ENCODE data around the gene CLEC19A. TPM values are rescaled to one million over a fixed set of nuclear protein-coding genes. Genes with fewer than 3 reads are reported as not detected.

CLEC19A gene
- not detected for total RNA-seq
- polyA plus RNA-seq = not detected

- H3K36me3 ChIP-seq (ENCODE audit: control insufficient read depth in 4 of 4, insufficient read depth in 3 of 4, low read depth in 1 of 4, low read length in 3 of 4) = no peaks in the 10 kb centered on the region
- TF ChIP-seq REST (IDR thresholded peaks at IDR 0.05) = no peak
- no peak for TF ChIP-seq JUND (IDR thresholded peaks at IDR 0.05)
- TF ChIP-seq TAF1 (conservative IDR thresholded peaks at IDR 0.05) = no peak
- TF ChIP-seq FOXA1 (IDR thresholded peaks at IDR 0.05) = no peak
- TF ChIP-seq EGR1 (IDR thresholded peaks at IDR 0.05; ENCODE audit: low read depth in 2 of 2) = no peak
- no peak for TF ChIP-seq ZBTB33 (IDR thresholded peaks at IDR 0.05)
- no peak for TF ChIP-seq RXRA (IDR thresholded peaks at IDR 0.05)
- TF ChIP-seq FOXA2 (IDR thresholded peaks at IDR 0.05) = no peak
- TF ChIP-seq HNF4A (conservative IDR thresholded peaks at IDR 0.05) = no peak
- no peak for TF ChIP-seq GABPA (IDR thresholded peaks at IDR 0.05 in 1 of 2, conservative IDR thresholded peaks at IDR 0.05 in 1 of 2)
- no peak for TF ChIP-seq HNF4G (IDR thresholded peaks at IDR 0.05)
- no peak for DNase-seq (ENCODE audit: low spot score)
- no peaks in the 10 kb centered on the region for H3K27me3 ChIP-seq (ENCODE audit: control insufficient read depth in 4 of 4, insufficient read depth in 4 of 4, low read length in 3 of 4)
- WGBS = 88% methylated on average over 2 of the region's 2 CpGs
- H3K4me1 ChIP-seq (ENCODE audit: control insufficient read depth in 4 of 4, insufficient read depth in 4 of 4, low read length in 3 of 4) = peaks cover 0 to 3% (median 0%) of the 10 kb centered on the region in 4 donors
- no peak within 1 kb of the TSS for H3K4me3 ChIP-seq (ENCODE audit: low read depth in 1 of 3, low read length in 3 of 3)
- H3K9me3 ChIP-seq (ENCODE audit: control insufficient read depth in 4 of 4, low read length in 3 of 4) = no peaks in the 10 kb centered on the region
- no peak within 1 kb of the TSS for H3K9ac ChIP-seq (ENCODE audit: low read depth in 1 of 2, low read length in 2 of 2)
- H3K27ac ChIP-seq (ENCODE audit: low read depth in 1 of 2, low read length in 2 of 2) = no peak within 1 kb of the TSS
These were observed at the start of gene CLEC19A for GRCh38 chr16:19285431-19285830. Gene CLEC19A (plus strand): TSS chr16:19285731. CDS start chr16:19285852, 121 bp downstream.

GRCh38 chr16:19235886-19236285 is 49.6 kb upstream of the CLEC19A start:
- TF ChIP-seq RAD21 (IDR thresholded peaks at IDR 0.05) = no peak
- WGBS = 95% methylated on average over 4 of the region's 4 CpGs

GRCh38 chr16:19236561-19237209 is 48.8 kb upstream of the CLEC19A start:
- H3K9ac ChIP-seq (ENCODE audit: low read depth in 1 of 2, low read length in 2 of 2) = no peak overlapping the region
- no peaks in the 10 kb centered on the region for H3K27me3 ChIP-seq (ENCODE audit: control insufficient read depth in 4 of 4, insufficient read depth in 4 of 4, low read length in 3 of 4)
- no peak overlapping the region for H3K27ac ChIP-seq (ENCODE audit: low read depth in 1 of 2, low read length in 2 of 2)
- 88% methylated on average over 4 of the region's 4 CpGs for WGBS
- H3K36me3 ChIP-seq (ENCODE audit: control insufficient read depth in 4 of 4, insufficient read depth in 3 of 4, low read depth in 1 of 4, low read length in 3 of 4) = peaks cover 2 to 25% (median 9%) of the 10 kb centered on the region in 4 donors
- no peak overlapping the region for H3K4me3 ChIP-seq (ENCODE audit: low read depth in 1 of 3, low read length in 3 of 3)
- peaks cover 0 to 6% (median 3%) of the 10 kb centered on the region in 4 donors for H3K9me3 ChIP-seq (ENCODE audit: control insufficient read depth in 4 of 4, low read length in 3 of 4)
- no peaks in the 10 kb centered on the region for H3K4me1 ChIP-seq (ENCODE audit: control insufficient read depth in 4 of 4, insufficient read depth in 4 of 4, low read length in 3 of 4)
- DNase-seq (ENCODE audit: low spot score) = no peak
- TF ChIP-seq MAX (IDR thresholded peaks at IDR 0.05) (no peak), ZBTB33 (IDR thresholded peaks at IDR 0.05) (no peak), REST (IDR thresholded peaks at IDR 0.05) (no peak), SP1 (IDR thresholded peaks at IDR 0.05) (no peak), JUND (IDR thresholded peaks at IDR 0.05) (no peak), ATF3 (IDR thresholded peaks at IDR 0.05) (no peak), TAF1 (conservative IDR thresholded peaks at IDR 0.05) (no peak), RXRA (IDR thresholded peaks at IDR 0.05) (no peak), FOXA1 (IDR thresholded peaks at IDR 0.05) (no peak)

More at GRCh38 chr16:19235886-19236285, 49.6 kb upstream of the CLEC19A start:
- Histone ChIP-seq H3K9ac (ENCODE audit: low read depth in 1 of 2, low read length in 2 of 2) (no peak overlapping the region), H3K27ac (ENCODE audit: low read depth in 1 of 2, low read length in 2 of 2) (no peak overlapping the region), H3K36me3 (ENCODE audit: control insufficient read depth in 4 of 4, insufficient read depth in 3 of 4, low read depth in 1 of 4, low read length in 3 of 4) (peaks cover 2 to 25% (median 10%) of the 10 kb centered on the region in 4 donors), H3K4me3 (ENCODE audit: low read depth in 1 of 3, low read length in 3 of 3) (no peak overlapping the region), H3K27me3 (ENCODE audit: control insufficient read depth in 4 of 4, insufficient read depth in 4 of 4, low read length in 3 of 4) (no peaks in the 10 kb centered on the region), H3K9me3 (ENCODE audit: control insufficient read depth in 4 of 4, low read length in 3 of 4) (peaks cover 0 to 6% (median 3%) of the 10 kb centered on the region in 4 donors), H3K4me1 (ENCODE audit: control insufficient read depth in 4 of 4, insufficient read depth in 4 of 4, low read length in 3 of 4) (no peaks in the 10 kb centered on the region)
- DNase-seq (ENCODE audit: low spot score) = no peak

Measured in liver (tissue), 9 donors.